Chondrocyte (in vitro differentiated cells): Measurements from ENCODE around the gene RAB43. TPM values are rescaled to one million over a fixed set of nuclear protein-coding genes. Genes with fewer than 3 reads are reported as not detected.
"Not testable (repeated sequence)": the region's sequence is repeated elsewhere in the genome, so short reads cannot be mapped to it uniquely, and the experiment has no call there.

ENCODE experiments used
- DNase-seq: peaks from one replicate; pipeline ENCODE4 v3.0.0; 2021; ENCODE audit warnings: mixed read lengths, low spot score
- H3K27ac Mint-ChIP-seq: one replicate; pipeline ENCODE4 v1.8.0; 2021; ENCODE audit warnings: mild to moderate bottlenecking, moderate library complexity, mixed read lengths; ENCODE audit not compliant: unreplicated experiment
- H3K27me3 Mint-ChIP-seq: 2 replicates; pipeline ENCODE4 v1.8.0; 2021; ENCODE audit warnings: low read depth, mixed read lengths
- H3K36me3 Mint-ChIP-seq: 2 replicates; pipeline ENCODE4 v1.8.0; 2021; ENCODE audit warnings: low read depth, mixed read lengths
- H3K4me1 Mint-ChIP-seq: 2 replicates; pipeline ENCODE4 v1.8.0; 2021; ENCODE audit warnings: low read depth, mild to moderate bottlenecking, mixed read lengths
- H3K4me3 Mint-ChIP-seq: one replicate; pipeline ENCODE4 v1.8.0; 2021; ENCODE audit warnings: mild to moderate bottlenecking, moderate library complexity, mixed read lengths; ENCODE audit not compliant: unreplicated experiment
- H3K9me3 Mint-ChIP-seq: 2 replicates; pipeline ENCODE4 v1.8.0; 2021; ENCODE audit warnings: low read depth, mixed read lengths
- total RNA-seq: library from RNA; stranded (reverse); gene quantifications from 3 replicates; pipeline ENCODE4 v1.2.1, GENCODE V29; 2021
- TF ChIP-seq, protein P1 (sequence below): fragments of 200-600 bp; sonication (generic); IDR thresholded peaks from 2 replicates; pipeline ENCODE4 v1.5.0; 2021; ENCODE audit warnings: antibody characterized with exemption, mild to moderate bottlenecking, moderate library complexity

The RAB43 gene
- total RNA-seq, 1 donor from 2014 or later: 26.3 TPM

- Mint-ChIP-seq H3K4me3 (no peak overlapping the region), H3K36me3 (no peaks in the 10 kb centered on the region), H3K9me3 (no peaks in the 10 kb centered on the region), H3K27ac (no peak overlapping the region), H3K27me3 (no peaks in the 10 kb centered on the region), H3K4me1 (peaks cover 6% of the 10 kb centered on the region)
- TF ChIP-seq, protein P1, sequence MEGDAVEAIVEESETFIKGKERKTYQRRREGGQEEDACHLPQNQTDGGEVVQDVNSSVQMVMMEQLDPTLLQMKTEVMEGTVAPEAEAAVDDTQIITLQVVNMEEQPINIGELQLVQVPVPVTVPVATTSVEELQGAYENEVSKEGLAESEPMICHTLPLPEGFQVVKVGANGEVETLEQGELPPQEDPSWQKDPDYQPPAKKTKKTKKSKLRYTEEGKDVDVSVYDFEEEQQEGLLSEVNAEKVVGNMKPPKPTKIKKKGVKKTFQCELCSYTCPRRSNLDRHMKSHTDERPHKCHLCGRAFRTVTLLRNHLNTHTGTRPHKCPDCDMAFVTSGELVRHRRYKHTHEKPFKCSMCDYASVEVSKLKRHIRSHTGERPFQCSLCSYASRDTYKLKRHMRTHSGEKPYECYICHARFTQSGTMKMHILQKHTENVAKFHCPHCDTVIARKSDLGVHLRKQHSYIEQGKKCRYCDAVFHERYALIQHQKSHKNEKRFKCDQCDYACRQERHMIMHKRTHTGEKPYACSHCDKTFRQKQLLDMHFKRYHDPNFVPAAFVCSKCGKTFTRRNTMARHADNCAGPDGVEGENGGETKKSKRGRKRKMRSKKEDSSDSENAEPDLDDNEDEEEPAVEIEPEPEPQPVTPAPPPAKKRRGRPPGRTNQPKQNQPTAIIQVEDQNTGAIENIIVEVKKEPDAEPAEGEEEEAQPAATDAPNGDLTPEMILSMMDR: no peak
- DNase-seq: no peak
These were observed 44.4 kb downstream of the RAB43 start for GRCh38 chr3:129077222-129077621.

GRCh38 chr3:129070086-129070885, 51.3 kb downstream of the RAB43 start:
- DNase-seq: no peak
- Mint-ChIP-seq H3K4me1 (no peaks in the 10 kb centered on the region), H3K27ac (no peak overlapping the region), H3K4me3 (no peak overlapping the region), H3K9me3 (no peaks in the 10 kb centered on the region), H3K27me3 (peaks cover 10% of the 10 kb centered on the region), H3K36me3 (no peaks in the 10 kb centered on the region)
- TF ChIP-seq, protein P1: no peak

GRCh38 chr3:129069313-129070085, 52.1 kb downstream of the RAB43 start:
- not testable (repeated sequence) for H3K27ac Mint-ChIP-seq, H3K36me3 Mint-ChIP-seq, H3K9me3 Mint-ChIP-seq, H3K4me3 Mint-ChIP-seq, H3K4me1 Mint-ChIP-seq, DNase-seq
- H3K27me3 Mint-ChIP-seq: peaks cover 10% of the 10 kb centered on the region

DNA sequence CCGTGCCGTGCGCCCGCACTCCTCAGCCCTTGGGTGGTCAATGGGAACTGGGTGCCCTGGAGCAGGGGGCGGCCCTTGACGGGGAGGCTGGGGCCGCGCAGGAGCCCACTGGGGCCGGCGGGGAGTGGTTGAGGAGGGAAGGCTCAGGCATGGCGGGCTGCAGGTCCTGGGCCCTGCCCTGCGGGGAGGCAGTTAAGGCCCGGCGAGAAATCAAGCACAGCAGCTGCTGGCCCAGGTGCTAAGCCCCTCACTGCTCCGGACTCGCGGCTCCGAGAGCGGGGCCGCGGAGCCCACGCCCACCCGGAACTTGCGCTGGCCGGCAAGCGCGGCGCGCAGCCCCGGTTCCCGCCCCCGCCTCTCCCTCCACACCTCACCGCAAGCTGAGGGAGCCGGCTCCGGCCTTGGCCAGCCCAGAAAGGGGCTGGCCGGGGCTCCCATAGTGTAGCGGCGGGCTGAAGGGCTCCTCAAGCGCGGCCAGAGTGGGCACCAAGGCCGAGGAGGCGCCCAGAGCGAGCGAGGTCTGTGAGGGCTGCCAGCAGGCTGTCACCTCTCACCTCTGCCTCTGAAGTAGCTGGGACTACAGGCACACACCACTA, 53.2 kb downstream of the RAB43 start:
- DNase-seq: no peak
- peaks cover 10% of the 10 kb centered on the region for H3K27me3 Mint-ChIP-seq
- H3K9me3 Mint-ChIP-seq: no peaks in the 10 kb centered on the region
- no peak overlapping the region for H3K27ac Mint-ChIP-seq
- no peaks in the 10 kb centered on the region for H3K4me1 Mint-ChIP-seq
- TF ChIP-seq, protein P1: no peak
- H3K36me3 Mint-ChIP-seq: no peaks in the 10 kb centered on the region
- no peak overlapping the region for H3K4me3 Mint-ChIP-seq

- H3K36me3 Mint-ChIP-seq, H3K27ac Mint-ChIP-seq, H3K4me3 Mint-ChIP-seq, H3K4me1 Mint-ChIP-seq, DNase-seq, H3K9me3 Mint-ChIP-seq: not testable (repeated sequence)
- peaks cover 10% of the 10 kb centered on the region for H3K27me3 Mint-ChIP-seq
These were observed 53.9 kb downstream of the RAB43 start for GRCh38 chr3:129067719-129068118.

DNA sequence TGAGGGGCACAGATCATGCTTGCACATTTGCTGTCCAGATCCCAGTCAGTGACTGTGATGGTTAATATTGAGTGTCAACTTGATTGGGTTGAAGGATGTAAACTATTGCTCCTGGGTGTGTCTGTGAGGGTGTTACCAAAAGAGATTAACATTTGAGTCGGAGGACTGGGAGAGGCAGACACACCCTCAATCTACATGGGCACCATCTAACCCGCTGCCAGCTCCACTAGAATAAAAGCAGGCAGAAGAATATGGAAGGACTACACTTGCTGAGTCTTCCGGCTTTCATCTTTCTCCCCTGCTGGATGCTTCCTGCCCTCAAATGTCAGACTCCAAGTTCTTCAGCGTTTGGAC, 55.9 kb downstream of the RAB43 start:
- Mint-ChIP-seq H3K4me1 (no peaks in the 10 kb centered on the region), H3K27me3 (peaks cover 10% of the 10 kb centered on the region), H3K27ac (no peak overlapping the region), H3K36me3 (no peaks in the 10 kb centered on the region), H3K9me3 (no peaks in the 10 kb centered on the region), H3K4me3 (no peak overlapping the region)
- TF ChIP-seq, protein P1: no peak
- DNase-seq: no peak
